ENCODE data around the gene HOXD8. TPM values are rescaled to one million over a fixed set of nuclear protein-coding genes. Genes with fewer than 3 reads are reported as not detected.

HOXD8 gene
- total RNA-seq, 1 donor from 2014 or later: 18.0 TPM

GRCh38 chr2:176130147-176130956 is 847 bp downstream of the HOXD8 start:
- TF ChIP-seq CTCF (conservative IDR thresholded peaks at IDR 0.05; ENCODE audit: low read depth, low read length): no peak
- H3K4me3 ChIP-seq (ENCODE audit: low read depth, low read length): peak overlapping the region; percentile 63
- DNase-seq (ENCODE audit: low read depth): no peak

- no peak for TF ChIP-seq CTCF (conservative IDR thresholded peaks at IDR 0.05; ENCODE audit: low read depth, low read length)
- DNase-seq (ENCODE audit: low read depth): no peak
- peak overlapping the region; percentile 63 for H3K4me3 ChIP-seq (ENCODE audit: low read depth, low read length)
Measured at GRCh38 chr2:176130957-176131847, 1.7 kb downstream of the HOXD8 start.

DNA sequence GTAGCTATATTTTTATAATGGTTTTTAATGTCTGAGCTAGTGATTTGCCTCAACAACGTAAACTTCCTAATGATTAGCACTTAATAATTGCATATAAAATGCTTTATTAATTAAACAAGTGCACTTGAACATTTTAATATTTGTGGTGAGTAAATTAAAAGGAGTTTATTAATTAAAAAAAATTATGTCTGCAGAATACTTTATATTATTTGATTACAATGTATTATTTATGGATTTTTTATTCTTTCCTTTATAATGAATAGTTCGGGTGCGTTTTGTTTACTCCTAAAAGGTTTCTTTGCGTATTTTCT is 2.3 kb downstream of the HOXD8 start:
- peak overlapping the region; percentile 63 for H3K4me3 ChIP-seq (ENCODE audit: low read depth, low read length)

DNA sequence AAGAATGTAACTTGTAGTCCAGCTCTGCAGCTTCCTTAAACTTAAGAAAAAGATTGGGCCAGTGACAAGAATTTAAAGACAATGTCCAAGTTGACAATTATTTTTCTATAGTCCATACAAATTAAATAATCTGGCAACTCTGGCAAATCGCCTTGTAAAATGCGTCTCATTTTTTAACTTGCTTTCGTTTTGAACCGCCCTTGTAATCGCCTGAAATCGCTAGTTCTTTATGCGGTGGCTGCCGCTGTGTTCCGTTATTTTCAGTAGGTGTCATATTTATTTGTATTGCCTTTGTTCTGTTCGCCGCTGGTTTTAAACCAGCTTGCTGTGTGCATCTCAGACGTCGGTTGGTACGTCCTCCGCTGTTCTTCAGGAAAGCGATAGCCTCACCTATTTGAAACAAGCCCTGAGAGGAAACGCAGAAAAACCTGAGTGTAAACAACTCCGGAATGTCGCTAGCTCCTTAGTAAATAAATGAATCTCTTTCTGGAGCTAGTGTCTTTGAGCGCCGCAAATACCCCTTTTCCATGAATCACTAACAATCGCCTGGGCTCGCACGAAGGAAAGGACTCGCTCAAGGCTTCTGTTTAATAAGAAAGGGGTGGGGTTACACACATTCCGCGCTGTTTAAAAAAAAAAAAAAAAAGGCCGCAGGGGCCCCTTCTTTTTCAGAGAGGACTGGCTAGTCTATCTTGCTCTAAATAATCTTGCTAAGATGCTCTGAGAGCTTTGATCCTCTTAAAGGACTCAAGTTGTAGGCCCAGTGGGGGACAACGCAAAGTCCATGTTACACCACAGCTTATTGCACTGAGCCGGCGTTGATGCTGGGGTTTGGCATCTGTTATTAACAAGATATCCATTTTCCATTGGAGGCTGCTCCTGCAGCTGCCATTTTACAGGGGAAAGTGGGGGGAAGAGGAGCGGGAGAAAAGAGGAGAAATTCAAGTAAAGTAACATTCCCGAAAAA is 3.0 kb downstream of the HOXD8 start:
- no peak for TF ChIP-seq CTCF (conservative IDR thresholded peaks at IDR 0.05; ENCODE audit: low read depth, low read length)
- DNase-seq (ENCODE audit: low read depth): no peak
- peak overlapping the region; percentile 63 for H3K4me3 ChIP-seq (ENCODE audit: low read depth, low read length)

More for the DNA sequence above, 2.3 kb downstream of the HOXD8 start:
- no peak for DNase-seq (ENCODE audit: low read depth)
- TF ChIP-seq CTCF (conservative IDR thresholded peaks at IDR 0.05; ENCODE audit: low read depth, low read length): no peak

DNA sequence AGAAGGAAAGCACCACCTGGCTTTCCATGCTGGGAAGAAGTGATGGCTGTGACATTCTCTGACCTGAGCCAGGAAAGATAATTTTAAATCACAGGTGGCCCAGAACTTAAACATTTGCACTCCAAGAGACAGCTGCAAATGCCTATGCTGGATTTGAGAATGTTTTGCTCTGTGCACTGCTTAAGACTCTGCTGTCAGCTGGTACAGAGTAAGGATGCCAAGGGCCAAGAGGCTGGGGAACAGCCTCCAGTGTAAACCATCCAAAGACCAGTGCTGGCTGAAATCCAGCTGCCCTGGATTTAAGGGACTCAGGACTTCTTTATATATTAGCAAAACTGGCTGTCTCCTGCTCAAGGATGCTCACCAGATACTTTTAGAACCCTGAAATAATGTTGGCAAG is 3.9 kb downstream of the HOXD8 start:
- peak overlapping the region; percentile 63 for H3K4me3 ChIP-seq (ENCODE audit: low read depth, low read length)
- DNase-seq (ENCODE audit: low read depth): no peak
- no peak for TF ChIP-seq CTCF (conservative IDR thresholded peaks at IDR 0.05; ENCODE audit: low read depth, low read length)

DNA sequence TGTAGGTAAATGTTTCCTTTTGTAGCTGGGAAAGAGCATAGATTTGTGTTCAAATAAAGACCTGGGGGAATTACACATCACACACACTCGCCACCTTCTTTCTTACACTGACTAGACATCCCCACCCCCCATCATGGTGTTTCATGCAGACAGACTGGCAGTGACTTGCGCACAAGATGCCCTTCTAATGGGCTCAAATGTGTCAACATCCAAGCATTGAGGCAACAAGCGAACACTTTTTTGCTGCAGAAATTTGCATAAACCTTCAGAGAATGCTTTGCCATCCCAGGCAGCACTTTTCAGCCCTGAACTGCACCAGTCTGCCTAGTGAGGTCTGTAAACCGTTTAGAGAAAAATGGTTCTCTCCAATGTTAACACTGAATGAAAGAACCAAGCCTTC is 4.5 kb downstream of the HOXD8 start:
- H3K4me3 ChIP-seq (ENCODE audit: low read depth, low read length): no peak overlapping the region
- no peak for DNase-seq (ENCODE audit: low read depth)
- TF ChIP-seq CTCF (conservative IDR thresholded peaks at IDR 0.05; ENCODE audit: low read depth, low read length): no peak

Measured in epithelial cell of proximal tubule (primary cell).